HG03571 (cell line): Measurements from ENCODE around the gene TMOD2.

Experiments used
- ATAC-seq: cut with Tn5 transposase; IDR thresholded peaks from one replicate; pipeline ENCODE4 v1.9.1; 2021; ENCODE audit not compliant: unreplicated experiment

The TMOD2 gene

GRCh38 chr15:51735228-51736010 is 16.0 kb upstream of the TMOD2 start:
- no peak for ATAC-seq

- ATAC-seq, result no peak
Observed at GRCh38 chr15:51736069-51736468, 15.3 kb upstream of the TMOD2 start.

- no peak for ATAC-seq
Observed at GRCh38 chr15:51736751-51737521, 14.5 kb upstream of the TMOD2 start.

GRCh38 chr15:51737522-51738305 is 13.7 kb upstream of the TMOD2 start, which contains the start of gene LYSMD2:
Gene LYSMD2 (minus strand): TSS chr15:51737655. CDS start chr15:51737622, 33 bp downstream.
- no peak for ATAC-seq

GRCh38 chr15:51738553-51738952 is 12.8 kb upstream of the TMOD2 start:
- no peak for ATAC-seq

GRCh38 chr15:51739061-51739712 is 12.2 kb upstream of the TMOD2 start:
- ATAC-seq, result no peak

- no peak for ATAC-seq
Observed at GRCh38 chr15:51749307-51749706, 2.1 kb upstream of the TMOD2 start.

GRCh38 chr15:51750186-51750585 is 1.2 kb upstream of the TMOD2 start:
- no peak for ATAC-seq

GRCh38 chr15:51751697-51752683 is 593 bp downstream of the TMOD2 start:
- peak; percentile 36 for ATAC-seq

- ATAC-seq, result no peak
Observed at GRCh38 chr15:51752888-51753287, 1.5 kb downstream of the TMOD2 start.

- ATAC-seq, result no peak
Observed at GRCh38 chr15:51754267-51754666, 2.9 kb downstream of the TMOD2 start.

GRCh38 chr15:51755790-51756189 is 4.4 kb downstream of the TMOD2 start:
- no peak for ATAC-seq

- ATAC-seq, result no peak
Observed at GRCh38 chr15:51756482-51756881, 5.1 kb downstream of the TMOD2 start.

- ATAC-seq, result no peak
Observed at GRCh38 chr15:51757450-51757849, 6.1 kb downstream of the TMOD2 start.

- no peak for ATAC-seq
Observed at GRCh38 chr15:51758645-51759044, 7.2 kb downstream of the TMOD2 start.

- ATAC-seq, result no peak
Observed at GRCh38 chr15:51759557-51760070, 8.2 kb downstream of the TMOD2 start.

GRCh38 chr15:51760805-51761204 is 9.4 kb downstream of the TMOD2 start:
- ATAC-seq, result no peak

GRCh38 chr15:51765751-51766150 is 14.4 kb downstream of the TMOD2 start:
- ATAC-seq, result no peak

GRCh38 chr15:51766341-51766740 is 14.9 kb downstream of the TMOD2 start:
- ATAC-seq, result no peak
